ENCODE measurements around the gene VPS26B. TPM values are rescaled to one million over a fixed set of nuclear protein-coding genes. Genes with fewer than 3 reads are reported as not detected.

Gene VPS26B
- total and polyA plus RNA-seq, 9 of the 15 experiments (the other 6 are each of a cell fraction or from before 2014, with no cell fraction given) = 3.5 to 43.3 (median 27.4) TPM

- TF ChIP-seq MGA (IDR thresholded peaks at IDR 0.05) (peak; percentile 92), NFYB (IDR thresholded peaks at IDR 0.05; ENCODE audit: extremely low read depth, insufficient read length) (peak; percentile 95), CEBPZ (IDR thresholded peaks at IDR 0.05; ENCODE audit: borderline replicate concordance, low read depth, low read length) (no peak), CHD1 (IDR thresholded peaks at IDR 0.05; ENCODE audit: low read length) (no peak), NCOA2 (IDR thresholded peaks at IDR 0.05; ENCODE audit: partially characterized antibody in 2 of 2) (no peak), ZNF174 (CRISPR knock-in tag; IDR thresholded peaks at IDR 0.05) (no peak), ZKSCAN3 (CRISPR knock-in tag; IDR thresholded peaks at IDR 0.05) (no peak), RHOXF2B (CRISPR knock-in tag; conservative IDR thresholded peaks at IDR 0.05) (no peak), ZNF707 (CRISPR knock-in tag; conservative IDR thresholded peaks at IDR 0.05) (no peak), HNRNPUL1 (IDR thresholded peaks at IDR 0.05; ENCODE audit: low read length) (no peak)
- TF ChIP-seq, protein P1, sequence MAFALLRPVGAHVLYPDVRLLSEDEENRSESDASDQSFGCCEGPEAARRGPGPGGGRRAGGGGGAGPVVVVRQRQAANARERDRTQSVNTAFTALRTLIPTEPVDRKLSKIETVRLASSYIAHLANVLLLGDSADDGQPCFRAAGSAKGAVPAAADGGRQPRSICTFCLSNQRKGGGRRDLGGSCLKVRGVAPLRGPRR (CRISPR knock-in tag; IDR thresholded peaks at IDR 0.05) = no peak
Measured at GRCh38 chr11:134223836-134224709, at the start of gene VPS26B, which contains the start of gene NCAPD3 (continued).

Data from K562 (cell line).